Astrocyte of the spinal cord (primary cell): ENCODE results near the gene CADM2.

Source experiments
- DNase-seq: peaks from one replicate; pipeline ENCODE4 v3.0.0; 2011; ENCODE audit warnings: low read depth, low spot score
- H3K4me3 ChIP-seq: 2 replicates; pipeline ENCODE4 v1.5.1; 2011; ENCODE audit warnings: low read depth, mild to moderate bottlenecking, low read length, moderate library complexity
- CTCF ChIP-seq: IDR thresholded peaks from 2 replicates; pipeline ENCODE4 v1.5.1; 2012; ENCODE audit warnings: low read depth, mild to moderate bottlenecking, low read length, inconsistent platforms
- in situ Hi-C: cut with HindIII; loops from 2 replicates; pipeline ENCODE4 v1.10.0; 2017; ENCODE audit warnings: low sequenced_read_pairs

Gene CADM2

GRCh38 chr3:85164436-85164835 is 205.6 kb downstream of the CADM2 start:
- in situ Hi-C loops, result no loop called here
- no peak overlapping the region for H3K4me3 ChIP-seq
- no peak for DNase-seq
- TF ChIP-seq CTCF, result no peak

GRCh38 chr3:85167576-85167975 is 208.8 kb downstream of the CADM2 start:
- TF ChIP-seq CTCF, result no peak
- no peak for DNase-seq
- in situ Hi-C loops, result no loop called here

GRCh38 chr3:85170646-85171045 is 211.9 kb downstream of the CADM2 start:
- no peak for DNase-seq
- TF ChIP-seq CTCF, result no peak
- no peak overlapping the region for H3K4me3 ChIP-seq
- in situ Hi-C loops, result no loop called here

More at GRCh38 chr3:85167576-85167975, 208.8 kb downstream of the CADM2 start:
- no peak overlapping the region for H3K4me3 ChIP-seq

GRCh38 chr3:85171976-85172375 is 213.2 kb downstream of the CADM2 start:
- no peak for DNase-seq
- in situ Hi-C loops, result no loop called here
- no peak overlapping the region for H3K4me3 ChIP-seq
- no peak for TF ChIP-seq CTCF

GRCh38 chr3:85176799-85177198 is 218.0 kb downstream of the CADM2 start:
- no peak for TF ChIP-seq CTCF
- in situ Hi-C loops, result no loop called here
- no peak for DNase-seq
- no peak overlapping the region for H3K4me3 ChIP-seq

GRCh38 chr3:85182975-85183752 is 224.4 kb downstream of the CADM2 start:
- in situ Hi-C loops, result no loop called here
- no peak for DNase-seq
- TF ChIP-seq CTCF, result no peak
- H3K4me3 ChIP-seq, result no peak overlapping the region
